ENCODE measurements around the gene ZDHHC11B.
"Not testable (repeated sequence)": the region's sequence is repeated elsewhere in the genome, so short reads cannot be mapped to it uniquely, and the experiment has no call there.

- not testable (repeated sequence) for TF ChIP-seq SETDB1 (IDR thresholded peaks at IDR 0.05; ENCODE audit: insufficient read length, low read length); KLF9 (tag by site-specific recombination; IDR thresholded peaks at IDR 0.05; ENCODE audit: low read depth); REPIN1 (tag by site-specific recombination; IDR thresholded peaks at IDR 0.05; ENCODE audit: low read depth); BCL11A (tag by site-specific recombination; IDR thresholded peaks at IDR 0.05; ENCODE audit: low read depth); ATF2 (tag by site-specific recombination; IDR thresholded peaks at IDR 0.05; ENCODE audit: low read depth); ZNF433 (tag by site-specific recombination; IDR thresholded peaks at IDR 0.05; ENCODE audit: low read depth); CTCF (tag by site-specific recombination; IDR thresholded peaks at IDR 0.05); ZNF157 (tag by site-specific recombination; IDR thresholded peaks at IDR 0.05); KLF1 (tag by site-specific recombination; IDR thresholded peaks at IDR 0.05); HOXA7 (CRISPR knock-in tag; IDR thresholded peaks at IDR 0.05; ENCODE audit: borderline replicate concordance)
Observed at GRCh38 chr5:783049-783802, 1.3 kb downstream of the ZDHHC11B start.
